Spinal cord (tissue), 10 donors: ENCODE measurements around the gene PNPLA5. TPM values are rescaled to one million over a fixed set of nuclear protein-coding genes. Genes with fewer than 3 reads are reported as not detected.
A peak's percentile ranks its signal among the peaks of the same experiment; 100 is the strongest.

Experiments used
- DNase-seq, 6 donors: peaks; one replicate each; pipeline versions ENCODE4 v3.0.0 to v3.0.0-alpha.2; 2013 to 2015; ENCODE audit warnings: low spot score in 6 of 6, low read depth in 4 of 6
- H3K27ac ChIP-seq: one replicate; pipeline ENCODE4 v1.5.1; 2013; ENCODE audit warnings: low read depth, low read length, control low read depth
- H3K27me3 ChIP-seq: one replicate; pipeline ENCODE4 v1.6.1; 2013; ENCODE audit warnings: low read length; ENCODE audit not compliant: control insufficient read depth, insufficient read depth
- H3K36me3 ChIP-seq: one replicate; pipeline ENCODE4 v1.6.1; 2013; ENCODE audit warnings: low read length; ENCODE audit not compliant: control insufficient read depth, insufficient read depth
- H3K4me1 ChIP-seq: one replicate; pipeline ENCODE4 v1.6.1; 2013; ENCODE audit warnings: low read length; ENCODE audit not compliant: control insufficient read depth, insufficient read depth
- H3K4me3 ChIP-seq: one replicate; pipeline ENCODE4 v1.5.1; 2013; ENCODE audit warnings: low read depth, low read length, control low read depth
- H3K9me3 ChIP-seq: one replicate; pipeline ENCODE4 v1.6.1; 2013; ENCODE audit warnings: low read length; ENCODE audit not compliant: control insufficient read depth, insufficient read depth
- WGBS: methylation state at CpG from one replicate; pipeline ENCODE4 v1.1.5; 2013; ENCODE audit warnings: missing lambda C conversion rate; ENCODE audit not compliant: insufficient coverage; 5-methylcytosine and 5-hydroxymethylcytosine counted together
- long read RNA-seq, 4 donors: transcript quantifications; one replicate each; lab custom pipeline, GENCODE V29; 2026
- polyA plus RNA-seq, 2 donors: library from polyadenylated mRNA; unstranded; fragments of 120-200 nt; gene quantifications; one replicate each; pipeline ENCODE4 v1.2.1, GENCODE V29; 2013; ENCODE audit not compliant: insufficient read length in 2 of 2
- total RNA-seq, 2 donors: library from RNA; depleted of rRNA in 1 of 2; stranded (reverse); fragments of 120-200 nt in 1 of 2; fragments of >200 nt in 1 of 2; gene quantifications; one replicate each; pipeline versions ENCODE4 v1.2.3 to v1.2.4, GENCODE V29; 2013 to 2014
- donor health status: healthy.

Gene PNPLA5, protein sequence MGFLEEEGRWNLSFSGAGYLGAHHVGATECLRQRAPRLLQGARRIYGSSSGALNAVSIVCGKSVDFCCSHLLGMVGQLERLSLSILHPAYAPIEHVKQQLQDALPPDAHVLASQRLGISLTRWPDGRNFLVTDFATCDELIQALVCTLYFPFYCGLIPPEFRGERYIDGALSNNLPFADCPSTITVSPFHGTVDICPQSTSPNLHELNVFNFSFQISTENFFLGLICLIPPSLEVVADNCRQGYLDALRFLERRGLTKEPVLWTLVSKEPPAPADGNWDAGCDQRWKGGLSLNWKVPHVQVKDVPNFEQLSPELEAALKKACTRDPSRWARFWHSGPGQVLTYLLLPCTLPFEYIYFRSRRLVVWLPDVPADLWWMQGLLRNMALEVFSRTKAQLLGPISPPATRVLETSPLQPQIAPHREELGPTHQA
- under 1 TPM; 0.10 to 0.22 TPM for total RNA-seq
- polyA plus RNA-seq = under 1 TPM; 0.30 to 0.87 TPM
- long read RNA-seq, donor 1 = 0 reads
- long read RNA-seq, donor 2 = 0 reads
- long read RNA-seq, donor 3 = 0 reads
- long read RNA-seq, donor 4 = 0 reads

DNA sequence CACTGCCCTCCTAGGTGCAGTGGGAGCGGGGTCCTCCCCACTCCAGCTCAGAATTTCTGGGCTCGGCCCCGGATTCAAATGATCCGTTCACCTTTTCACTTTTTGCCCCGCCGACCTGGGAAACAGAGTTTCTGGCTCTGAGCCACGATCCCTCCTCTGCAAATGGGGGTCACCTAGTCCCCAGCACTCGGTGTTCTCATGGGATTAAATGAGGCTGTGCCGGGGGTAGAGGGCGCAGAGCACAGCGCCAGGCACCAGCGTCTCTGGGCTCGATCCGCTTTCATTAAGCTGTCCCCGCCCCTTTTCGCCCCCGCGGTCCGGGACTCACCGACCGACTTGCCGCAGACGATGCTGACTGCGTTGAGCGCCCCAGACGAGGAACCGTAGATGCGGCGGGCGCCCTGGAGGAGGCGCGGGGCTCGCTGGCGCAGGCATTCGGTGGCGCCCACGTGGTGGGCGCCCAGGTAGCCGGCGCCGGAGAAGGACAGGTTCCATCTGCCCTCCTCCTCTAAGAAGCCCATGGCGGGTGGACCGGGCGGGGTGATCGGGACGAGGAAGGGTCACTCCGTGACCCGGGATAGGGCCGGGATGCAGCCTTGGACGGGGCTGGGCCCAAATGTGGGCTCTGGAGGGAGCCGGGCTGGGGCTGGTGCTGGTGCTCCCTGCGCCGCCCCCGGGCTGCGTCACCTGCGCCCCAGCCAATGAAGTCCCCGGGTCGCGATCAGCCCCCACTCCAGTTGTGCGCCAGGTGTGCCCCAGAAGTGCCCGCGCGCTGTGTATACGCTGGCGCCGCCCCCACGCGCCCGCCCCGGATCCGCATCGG is at the start of gene PNPLA5:
Gene PNPLA5, minus strand, starts transcription at position 654 of the 823 bp plus-strand sequence. Its CDS starts 133 bp downstream, at position 521.
- no peak within 1 kb of the TSS for H3K4me3 ChIP-seq
- H3K4me1 ChIP-seq = peaks cover 14% of the 10 kb centered on the region
- 2% methylated on average over 72 of the region's 72 CpGs for WGBS
- no peaks in the 10 kb centered on the region for H3K9me3 ChIP-seq
- H3K27ac ChIP-seq = no peak within 1 kb of the TSS
- peaks cover 42% of the 10 kb centered on the region for H3K27me3 ChIP-seq
- no peaks in the 10 kb centered on the region for H3K36me3 ChIP-seq
- peak in 1 of 6 donors; percentile 56 for DNase-seq

DNA sequence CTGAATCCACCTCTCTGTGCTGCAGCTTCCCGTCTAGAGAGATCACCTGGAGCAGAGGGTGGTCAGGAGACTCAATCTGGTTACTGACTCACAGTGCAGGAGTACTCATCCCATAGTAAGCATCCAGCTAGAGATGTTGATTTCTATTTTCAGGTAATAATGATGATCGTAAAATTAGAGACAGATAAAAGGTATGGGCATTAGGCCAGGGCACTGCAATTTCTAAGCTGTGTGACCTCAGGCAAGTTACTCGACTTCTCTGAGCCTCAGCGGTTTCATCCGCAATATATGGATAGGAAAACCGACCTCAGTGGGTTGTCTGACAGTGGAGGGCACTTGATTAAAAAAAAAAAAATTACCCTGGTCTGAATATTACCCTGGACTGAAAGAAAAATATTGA is 49.6 kb upstream of the PNPLA5 start:
- WGBS = 96% methylated on average over 6 of the region's 6 CpGs
- Histone ChIP-seq H3K4me3 (no peak overlapping the region), H3K36me3 (peaks cover 76% of the 10 kb centered on the region), H3K4me1 (no peaks in the 10 kb centered on the region), H3K9me3 (no peaks in the 10 kb centered on the region), H3K27ac (no peak overlapping the region), H3K27me3 (no peaks in the 10 kb centered on the region)
- DNase-seq = no peak

DNA sequence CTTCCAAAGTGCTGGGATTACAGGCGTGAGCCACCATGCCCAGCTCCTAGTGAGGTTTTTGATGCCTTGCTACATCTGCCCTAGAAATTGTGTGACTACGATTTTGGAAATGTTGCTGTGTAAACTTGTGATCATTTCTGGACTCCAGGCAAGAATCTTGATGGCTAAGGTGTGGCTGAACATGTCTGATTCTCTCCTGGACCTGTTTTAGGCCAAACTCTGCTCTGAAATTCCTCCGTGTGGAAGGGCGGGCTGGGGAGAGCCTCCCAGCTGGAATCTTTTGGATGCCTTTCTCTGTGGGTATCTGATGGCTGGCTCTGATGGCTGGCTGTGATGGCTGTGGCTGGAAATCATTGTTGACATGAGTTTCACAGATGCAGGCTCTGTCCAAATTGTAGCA is 40.0 kb upstream of the PNPLA5 start:
- WGBS = 90% methylated on average over 4 of the region's 4 CpGs
- no peaks in the 10 kb centered on the region for H3K9me3 ChIP-seq
- no peaks in the 10 kb centered on the region for H3K4me1 ChIP-seq
- no peak overlapping the region for H3K27ac ChIP-seq
- no peak for DNase-seq
- H3K36me3 ChIP-seq = peaks cover 50% of the 10 kb centered on the region
- no peak overlapping the region for H3K4me3 ChIP-seq
- H3K27me3 ChIP-seq = no peaks in the 10 kb centered on the region

DNA sequence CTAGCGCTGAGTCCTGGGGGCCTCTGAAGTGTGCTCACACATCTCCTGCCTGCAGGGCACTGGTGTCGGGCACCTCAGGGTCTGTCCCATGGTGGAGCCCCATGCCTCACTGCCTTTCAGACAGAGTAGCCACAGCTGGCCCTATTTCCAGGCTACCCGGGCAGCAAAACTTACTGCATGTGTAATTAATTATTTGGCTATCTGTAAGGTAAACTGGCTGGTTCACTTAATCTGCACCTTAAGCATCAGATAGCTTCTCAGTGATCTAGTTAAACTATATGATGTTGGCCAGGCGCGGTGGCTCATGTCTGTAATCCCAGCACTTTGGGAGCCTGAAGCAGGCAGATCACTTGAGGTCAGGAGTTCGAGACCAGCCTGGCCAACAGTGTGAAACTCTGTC is 37.1 kb upstream of the PNPLA5 start:
- no peak for DNase-seq
- WGBS = 98% methylated on average over 4 of the region's 6 CpGs
- Histone ChIP-seq H3K36me3 (peaks cover 35% of the 10 kb centered on the region), H3K4me1 (peaks cover 24% of the 10 kb centered on the region), H3K4me3 (no peak overlapping the region), H3K27ac (no peak overlapping the region), H3K9me3 (no peaks in the 10 kb centered on the region), H3K27me3 (peaks cover 4% of the 10 kb centered on the region)

DNA sequence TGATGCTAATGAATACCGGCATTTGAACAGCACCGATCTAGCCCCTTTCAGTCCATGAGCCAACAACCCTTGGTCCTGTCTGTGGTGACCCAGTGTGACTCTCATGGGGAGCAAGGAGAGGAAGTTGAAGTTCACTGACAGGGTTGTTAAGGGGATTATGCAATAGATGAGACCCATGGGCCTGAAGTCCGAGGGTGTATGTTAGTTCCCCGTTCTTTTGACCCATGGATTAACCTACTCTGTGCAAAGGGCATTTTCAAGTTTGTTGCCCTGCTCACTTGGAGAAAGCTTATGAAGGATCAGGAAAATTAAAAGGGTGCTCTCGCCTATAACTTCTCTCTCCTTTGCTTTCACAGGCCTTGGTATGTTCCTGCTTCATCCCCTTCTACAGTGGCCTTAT is 36.7 kb upstream of the PNPLA5 start:
- Histone ChIP-seq H3K27me3 (peaks cover 4% of the 10 kb centered on the region), H3K4me1 (peaks cover 25% of the 10 kb centered on the region), H3K4me3 (no peak overlapping the region), H3K27ac (no peak overlapping the region), H3K9me3 (no peaks in the 10 kb centered on the region), H3K36me3 (peaks cover 34% of the 10 kb centered on the region)
- DNase-seq = no peak
- WGBS = 85% methylated on average over 3 of the region's 5 CpGs

DNA sequence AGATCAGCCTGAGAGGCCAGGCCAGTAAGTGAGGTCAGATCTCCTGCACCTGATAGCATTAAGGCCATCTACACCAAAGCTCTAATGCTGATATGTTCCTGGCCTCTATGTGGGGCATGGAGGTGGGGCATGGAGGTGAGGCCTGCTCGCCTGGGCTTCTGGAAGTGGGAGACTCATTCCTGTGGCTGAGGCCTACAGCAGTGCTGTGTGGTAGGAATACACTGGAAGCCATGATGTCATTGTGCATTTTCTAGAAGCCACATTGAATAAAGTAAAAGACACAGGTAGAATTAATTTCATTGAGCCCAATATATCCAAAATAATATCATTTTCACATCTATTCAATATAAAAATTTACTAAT is 34.5 kb upstream of the PNPLA5 start:
- Histone ChIP-seq H3K4me3 (no peak overlapping the region), H3K36me3 (peaks cover 21% of the 10 kb centered on the region), H3K9me3 (no peaks in the 10 kb centered on the region), H3K27ac (no peak overlapping the region), H3K4me1 (peaks cover 25% of the 10 kb centered on the region), H3K27me3 (peaks cover 4% of the 10 kb centered on the region)
- 100% methylated on average over 1 of the region's 1 CpG for WGBS
- DNase-seq = no peak

DNA sequence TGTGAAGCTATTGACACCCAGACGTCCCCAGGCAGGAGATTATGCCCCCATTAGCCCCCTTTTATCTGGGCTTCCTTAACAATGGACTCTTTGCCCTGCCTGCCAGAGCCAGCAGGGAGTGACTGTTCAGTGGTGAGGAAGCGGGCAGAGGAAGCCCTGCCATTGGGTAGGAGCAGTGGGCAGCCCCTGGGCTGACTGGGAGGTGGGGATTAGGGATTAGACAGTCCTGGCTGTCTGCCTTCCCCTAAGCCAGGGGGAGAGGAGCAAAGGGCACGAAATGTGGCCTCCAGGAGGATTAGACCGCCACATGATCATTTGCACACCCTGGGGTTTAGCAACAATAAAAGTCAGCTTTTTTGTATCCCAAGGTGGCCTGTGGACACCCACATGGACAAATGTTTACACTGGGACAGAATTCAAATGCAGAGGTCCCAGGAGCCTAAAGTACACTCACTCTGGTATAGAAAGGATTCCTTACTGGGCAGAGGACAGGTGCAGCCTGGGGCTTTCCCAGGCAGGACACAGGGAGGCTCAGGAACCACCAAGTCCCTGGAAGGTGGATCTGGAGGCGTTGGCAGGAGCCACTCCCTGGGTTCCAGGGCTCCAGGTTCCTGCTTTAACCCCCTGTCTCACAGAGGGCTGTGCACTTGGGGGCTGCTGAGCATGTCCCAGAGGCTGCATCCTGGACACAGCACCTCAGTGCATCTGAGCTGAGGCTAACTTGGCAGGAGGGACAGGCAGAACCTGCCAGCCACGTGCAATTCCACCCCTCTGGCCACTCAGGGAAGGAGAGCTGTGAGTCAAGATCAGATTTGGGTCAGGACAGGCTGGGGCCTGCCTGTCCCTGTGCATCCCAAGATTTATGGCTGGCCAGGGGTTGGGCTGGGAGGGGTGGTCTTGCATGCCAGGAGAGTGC is 33.9 kb upstream of the PNPLA5 start:
- no peak overlapping the region for H3K4me3 ChIP-seq
- H3K36me3 ChIP-seq = peaks cover 18% of the 10 kb centered on the region
- H3K9me3 ChIP-seq = no peaks in the 10 kb centered on the region
- H3K4me1 ChIP-seq = peaks cover 25% of the 10 kb centered on the region
- no peak overlapping the region for H3K27ac ChIP-seq
- WGBS = 48% methylated on average over 4 of the region's 6 CpGs
- DNase-seq = peak in 2 of 6 donors; percentile 27 to 32
- peaks cover 4% of the 10 kb centered on the region for H3K27me3 ChIP-seq

DNA sequence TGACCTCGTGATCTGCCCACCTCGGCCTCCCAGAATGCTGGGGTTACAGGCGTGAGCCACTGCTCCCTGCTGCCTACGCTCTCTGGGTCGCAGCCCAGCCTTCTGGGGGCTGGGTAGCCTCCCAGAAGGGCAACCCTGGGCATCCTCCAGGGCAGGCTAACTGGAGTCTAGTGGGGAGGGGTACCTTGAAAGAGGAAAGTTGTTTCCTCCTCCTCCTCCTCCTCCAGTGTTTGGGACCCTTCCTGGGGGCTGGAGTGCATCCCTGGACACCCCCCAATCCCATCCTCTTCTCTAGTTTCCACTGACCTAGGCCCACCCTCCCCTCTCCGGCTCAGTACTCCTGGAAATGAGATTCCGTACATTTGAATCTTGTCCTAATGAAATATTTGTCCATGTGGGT is 33.1 kb upstream of the PNPLA5 start:
- Histone ChIP-seq H3K4me3 (peak overlapping the region; percentile 12), H3K4me1 (peaks cover 25% of the 10 kb centered on the region), H3K27me3 (peaks cover 4% of the 10 kb centered on the region), H3K36me3 (peaks cover 11% of the 10 kb centered on the region), H3K9me3 (no peaks in the 10 kb centered on the region), H3K27ac (no peak overlapping the region)
- WGBS = 43% methylated on average over 6 of the region's 7 CpGs
- no peak for DNase-seq
